HL-60 (cell line): ENCODE data around the gene ZNF423.

Source experiments
- GABPA ChIP-seq: IDR thresholded peaks from 2 replicates; pipeline ENCODE4 v1.6.1; 2012; ENCODE audit warnings: low read depth
- POLR2AphosphoS5 ChIP-seq: IDR thresholded peaks from 2 replicates; pipeline ENCODE4 v1.6.1; 2012; ENCODE audit warnings: low read depth
- TF ChIP-seq, protein P1 (sequence below): IDR thresholded peaks from one replicate; pipeline ENCODE4 v1.5.1; 2011; ENCODE audit warnings: low read length, control low read depth, inconsistent platforms; ENCODE audit not compliant: insufficient read depth
- TF ChIP-seq, protein P2 (sequence below): IDR thresholded peaks from 2 replicates; pipeline ENCODE4 v1.6.1; 2012; ENCODE audit warnings: low read depth; ENCODE audit not compliant: insufficient replicate concordance

DNA sequence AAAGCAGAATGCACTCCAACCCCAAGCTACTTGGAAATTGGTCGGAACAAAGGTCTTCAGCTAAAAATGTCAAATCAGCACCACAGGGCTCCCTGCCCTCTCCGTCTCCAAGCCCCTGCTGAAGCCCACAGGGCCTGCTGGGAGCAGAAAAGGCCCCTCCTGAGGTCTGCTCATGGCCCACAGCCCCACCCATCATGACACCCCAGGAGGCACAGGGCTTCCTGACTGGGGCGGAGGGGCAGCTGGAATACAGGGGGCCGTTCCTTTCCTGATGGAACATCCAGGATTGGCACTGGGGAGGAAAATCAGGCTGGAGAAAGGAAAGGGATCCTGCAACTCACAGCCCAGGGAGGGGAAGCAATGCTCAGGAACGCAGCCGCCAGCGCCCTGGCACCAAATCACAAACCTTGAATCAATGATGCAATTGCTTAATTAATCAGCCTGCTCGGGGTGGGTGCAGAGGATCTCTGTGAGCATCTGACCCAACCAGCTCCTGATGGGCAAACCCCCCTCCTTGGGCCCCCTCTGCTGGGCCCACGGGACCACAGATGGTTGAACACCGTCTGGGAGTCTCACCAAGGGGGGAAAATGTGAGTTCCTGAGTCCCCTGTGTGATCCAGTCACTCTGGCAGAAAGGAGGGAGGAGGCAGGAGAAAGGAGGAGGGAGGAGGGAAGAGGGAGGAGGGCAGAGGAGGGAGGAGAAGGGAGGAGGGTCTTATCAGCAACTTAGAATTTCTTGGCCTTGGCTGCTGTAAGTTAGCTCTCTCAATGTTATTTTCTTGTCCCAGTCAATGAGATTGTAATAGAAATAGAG, 155.5 kb downstream of the ZNF423 start:
- TF ChIP-seq, protein P1, sequence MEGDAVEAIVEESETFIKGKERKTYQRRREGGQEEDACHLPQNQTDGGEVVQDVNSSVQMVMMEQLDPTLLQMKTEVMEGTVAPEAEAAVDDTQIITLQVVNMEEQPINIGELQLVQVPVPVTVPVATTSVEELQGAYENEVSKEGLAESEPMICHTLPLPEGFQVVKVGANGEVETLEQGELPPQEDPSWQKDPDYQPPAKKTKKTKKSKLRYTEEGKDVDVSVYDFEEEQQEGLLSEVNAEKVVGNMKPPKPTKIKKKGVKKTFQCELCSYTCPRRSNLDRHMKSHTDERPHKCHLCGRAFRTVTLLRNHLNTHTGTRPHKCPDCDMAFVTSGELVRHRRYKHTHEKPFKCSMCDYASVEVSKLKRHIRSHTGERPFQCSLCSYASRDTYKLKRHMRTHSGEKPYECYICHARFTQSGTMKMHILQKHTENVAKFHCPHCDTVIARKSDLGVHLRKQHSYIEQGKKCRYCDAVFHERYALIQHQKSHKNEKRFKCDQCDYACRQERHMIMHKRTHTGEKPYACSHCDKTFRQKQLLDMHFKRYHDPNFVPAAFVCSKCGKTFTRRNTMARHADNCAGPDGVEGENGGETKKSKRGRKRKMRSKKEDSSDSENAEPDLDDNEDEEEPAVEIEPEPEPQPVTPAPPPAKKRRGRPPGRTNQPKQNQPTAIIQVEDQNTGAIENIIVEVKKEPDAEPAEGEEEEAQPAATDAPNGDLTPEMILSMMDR: no peak
- TF ChIP-seq POLR2AphosphoS5: no peak
- TF ChIP-seq, protein P2, sequence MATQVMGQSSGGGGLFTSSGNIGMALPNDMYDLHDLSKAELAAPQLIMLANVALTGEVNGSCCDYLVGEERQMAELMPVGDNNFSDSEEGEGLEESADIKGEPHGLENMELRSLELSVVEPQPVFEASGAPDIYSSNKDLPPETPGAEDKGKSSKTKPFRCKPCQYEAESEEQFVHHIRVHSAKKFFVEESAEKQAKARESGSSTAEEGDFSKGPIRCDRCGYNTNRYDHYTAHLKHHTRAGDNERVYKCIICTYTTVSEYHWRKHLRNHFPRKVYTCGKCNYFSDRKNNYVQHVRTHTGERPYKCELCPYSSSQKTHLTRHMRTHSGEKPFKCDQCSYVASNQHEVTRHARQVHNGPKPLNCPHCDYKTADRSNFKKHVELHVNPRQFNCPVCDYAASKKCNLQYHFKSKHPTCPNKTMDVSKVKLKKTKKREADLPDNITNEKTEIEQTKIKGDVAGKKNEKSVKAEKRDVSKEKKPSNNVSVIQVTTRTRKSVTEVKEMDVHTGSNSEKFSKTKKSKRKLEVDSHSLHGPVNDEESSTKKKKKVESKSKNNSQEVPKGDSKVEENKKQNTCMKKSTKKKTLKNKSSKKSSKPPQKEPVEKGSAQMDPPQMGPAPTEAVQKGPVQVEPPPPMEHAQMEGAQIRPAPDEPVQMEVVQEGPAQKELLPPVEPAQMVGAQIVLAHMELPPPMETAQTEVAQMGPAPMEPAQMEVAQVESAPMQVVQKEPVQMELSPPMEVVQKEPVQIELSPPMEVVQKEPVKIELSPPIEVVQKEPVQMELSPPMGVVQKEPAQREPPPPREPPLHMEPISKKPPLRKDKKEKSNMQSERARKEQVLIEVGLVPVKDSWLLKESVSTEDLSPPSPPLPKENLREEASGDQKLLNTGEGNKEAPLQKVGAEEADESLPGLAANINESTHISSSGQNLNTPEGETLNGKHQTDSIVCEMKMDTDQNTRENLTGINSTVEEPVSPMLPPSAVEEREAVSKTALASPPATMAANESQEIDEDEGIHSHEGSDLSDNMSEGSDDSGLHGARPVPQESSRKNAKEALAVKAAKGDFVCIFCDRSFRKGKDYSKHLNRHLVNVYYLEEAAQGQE: no peak
- no peak for TF ChIP-seq GABPA
